Testis (tissue), 3 donors: Measurements from ENCODE around the gene DENND1A. TPM values are rescaled to one million over a fixed set of nuclear protein-coding genes. Genes with fewer than 3 reads are reported as not detected.

Source experiments
- DNase-seq: peaks from one replicate; pipeline ENCODE4 v3.0.0-alpha.2; 2019
- H3K27ac ChIP-seq, 2 donors: fragments of 200-600 bp; sonication (generic); one replicate each; pipeline ENCODE4 v1.5.1; 2019
- H3K27me3 ChIP-seq: fragments of 200-600 bp; sonication (generic); one replicate; pipeline ENCODE4 v1.5.1; 2019
- H3K36me3 ChIP-seq: fragments of 200-600 bp; sonication (generic); one replicate; pipeline ENCODE4 v1.5.1; 2017; ENCODE audit warnings: low read depth; ENCODE audit errors: missing control alignments
- H3K4me1 ChIP-seq: fragments of 200-600 bp; sonication (generic); one replicate; pipeline ENCODE4 v1.5.1; 2019
- H3K4me3 ChIP-seq, 2 donors: fragments of 200-600 bp; sonication (generic); one replicate each; pipeline ENCODE4 v1.5.1; 2017 to 2019
- H3K9me3 ChIP-seq: fragments of 200-600 bp; sonication (generic); one replicate; pipeline ENCODE4 v1.5.1; 2017
- POLR2A ChIP-seq: fragments of 450-650 bp; IDR thresholded peaks from one replicate; pipeline ENCODE4 v1.6.1; 2017; ENCODE audit warnings: antibody characterized with exemption, mild to moderate bottlenecking, moderate library complexity
- WGBS, 2 donors: methylation state at CpG; one replicate each; pipeline ENCODE4 v1.1.5; 2018; 5-methylcytosine and 5-hydroxymethylcytosine counted together
- intact Hi-C: fragments of 100-400 bp; cut with DNase I; formaldehyde crosslinking; loops from one replicate; pipeline ENCODE4 v1.15.1; 2023; ENCODE audit warnings: low total_unique reads
- polyA plus RNA-seq: library from polyadenylated mRNA; stranded (reverse); fragments of 350-450 nt; fragmentation: Illumina TruSeq; extraction: RNeasy Lipid Tissue Mini Kit (QIAGEN cat#74804); gene quantifications from one replicate; pipeline ENCODE4 v1.2.3, GENCODE V29; 2014; ENCODE audit warnings: low read depth, low replicate concordance; ENCODE audit not compliant: insufficient read depth
- total RNA-seq, 2 donors: library from RNA; depleted of rRNA; stranded (reverse); fragments of >200 nt; gene quantifications; one replicate each; pipeline ENCODE4 v1.2.3, GENCODE V29; 2016
- TF ChIP-seq, protein P1 (sequence below), 3 experiments: fragments of 450-650 bp in 2 of 3; fragments of 200-600 bp in 1 of 3; sonication (generic) in 1 of 3; IDR thresholded peaks; one replicate each; pipeline ENCODE4 v1.5.1; 2016 to 2019; ENCODE audit warnings: antibody characterized with exemption in 3 of 3, mild to moderate bottlenecking in 2 of 3, moderate library complexity in 1 of 3

DENND1A gene
- total and polyA plus RNA-seq, 3 donors from 2014 or later, result 20.3 to 47.4 (median 44.9) TPM

DNA sequence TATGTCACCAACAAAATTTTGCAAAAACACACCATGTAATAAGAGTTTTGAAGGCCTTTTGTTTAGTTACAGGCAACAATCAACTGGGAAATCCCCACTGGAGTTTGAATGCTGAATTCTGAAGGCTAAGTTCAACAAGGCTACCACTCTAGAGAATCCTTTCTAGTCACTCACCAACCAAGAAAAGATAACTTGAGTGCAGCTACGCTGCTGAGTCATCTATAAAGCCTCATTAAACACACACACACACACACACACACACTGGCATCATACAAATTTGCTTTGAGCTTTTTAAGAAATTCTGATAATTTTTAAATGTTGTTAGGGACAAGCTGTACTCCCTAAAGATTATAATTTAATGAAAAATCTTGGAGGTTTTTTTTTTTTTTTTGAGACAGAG is 219.6 kb downstream of the DENND1A start:
- no peak for TF ChIP-seq POLR2A
- TF ChIP-seq, protein P1, sequence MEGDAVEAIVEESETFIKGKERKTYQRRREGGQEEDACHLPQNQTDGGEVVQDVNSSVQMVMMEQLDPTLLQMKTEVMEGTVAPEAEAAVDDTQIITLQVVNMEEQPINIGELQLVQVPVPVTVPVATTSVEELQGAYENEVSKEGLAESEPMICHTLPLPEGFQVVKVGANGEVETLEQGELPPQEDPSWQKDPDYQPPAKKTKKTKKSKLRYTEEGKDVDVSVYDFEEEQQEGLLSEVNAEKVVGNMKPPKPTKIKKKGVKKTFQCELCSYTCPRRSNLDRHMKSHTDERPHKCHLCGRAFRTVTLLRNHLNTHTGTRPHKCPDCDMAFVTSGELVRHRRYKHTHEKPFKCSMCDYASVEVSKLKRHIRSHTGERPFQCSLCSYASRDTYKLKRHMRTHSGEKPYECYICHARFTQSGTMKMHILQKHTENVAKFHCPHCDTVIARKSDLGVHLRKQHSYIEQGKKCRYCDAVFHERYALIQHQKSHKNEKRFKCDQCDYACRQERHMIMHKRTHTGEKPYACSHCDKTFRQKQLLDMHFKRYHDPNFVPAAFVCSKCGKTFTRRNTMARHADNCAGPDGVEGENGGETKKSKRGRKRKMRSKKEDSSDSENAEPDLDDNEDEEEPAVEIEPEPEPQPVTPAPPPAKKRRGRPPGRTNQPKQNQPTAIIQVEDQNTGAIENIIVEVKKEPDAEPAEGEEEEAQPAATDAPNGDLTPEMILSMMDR (IDR thresholded peaks at IDR 0.05), result no peak
- 51 to 67% methylated on average over 1 of the region's 1 CpG for WGBS, 2 donors
- no peaks in the 10 kb centered on the region for H3K4me1 ChIP-seq
- H3K4me3 ChIP-seq, result no peak overlapping the region
- H3K36me3 ChIP-seq, result no peaks in the 10 kb centered on the region
- no peak overlapping the region for H3K27ac ChIP-seq
- H3K9me3 ChIP-seq, result no peaks in the 10 kb centered on the region
- DNase-seq, result no peak
- no peaks in the 10 kb centered on the region for H3K27me3 ChIP-seq
- intact Hi-C loops, result no loop called here

DNA sequence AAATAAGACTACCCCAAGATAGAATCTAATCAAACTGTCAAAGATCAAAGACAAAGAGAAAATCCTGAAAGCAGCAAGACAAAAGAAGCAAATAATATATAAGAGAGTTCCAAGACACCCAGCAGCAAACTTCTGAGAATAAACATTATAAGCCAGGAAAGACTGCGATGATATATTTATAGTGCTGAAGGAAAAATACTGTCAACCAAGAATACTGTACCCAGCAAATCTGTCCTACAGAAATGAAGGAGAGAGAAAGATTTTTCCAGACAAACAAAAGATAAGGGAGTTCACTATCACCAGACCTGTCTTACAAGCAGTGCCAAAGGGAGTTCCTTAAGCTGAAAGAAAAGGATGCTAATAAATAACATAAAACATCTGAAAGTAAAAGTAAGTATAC is 227.4 kb downstream of the DENND1A start:
- 100% methylated on average over 1 of the region's 1 CpG for WGBS, 2 donors
- Histone ChIP-seq H3K4me3 (no peak overlapping the region), H3K36me3 (no peaks in the 10 kb centered on the region), H3K9me3 (no peaks in the 10 kb centered on the region), H3K27ac (no peak overlapping the region), H3K4me1 (no peaks in the 10 kb centered on the region), H3K27me3 (no peaks in the 10 kb centered on the region)
- no peak for TF ChIP-seq POLR2A
- TF ChIP-seq, protein P1 (IDR thresholded peaks at IDR 0.05), result no peak
- DNase-seq, result no peak
- intact Hi-C loops, result no loop called here

DNA sequence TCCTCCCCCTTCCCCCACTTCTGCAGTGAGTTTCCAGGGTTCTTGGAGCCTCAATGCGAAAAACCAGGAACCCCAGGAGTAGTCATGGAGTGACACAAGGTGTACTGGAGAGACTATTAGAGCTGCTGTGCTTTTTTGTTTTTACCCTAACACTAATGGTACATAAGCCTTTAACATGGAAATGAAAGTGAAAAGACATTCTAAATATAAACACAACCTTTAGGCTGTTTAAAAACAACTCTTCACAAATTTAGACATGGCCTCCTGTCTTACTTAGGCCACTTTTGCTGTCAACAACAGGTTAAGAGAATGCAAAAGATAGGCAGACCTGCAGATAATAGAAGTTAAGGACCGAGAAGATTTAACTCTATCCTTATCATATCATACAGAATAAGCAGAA is 232.2 kb downstream of the DENND1A start:
- no peak overlapping the region for H3K4me3 ChIP-seq
- WGBS, 2 donors, result 66 to 76% methylated on average over 2 of the region's 2 CpGs
- no peak for DNase-seq
- no peak for TF ChIP-seq POLR2A
- TF ChIP-seq, protein P1 (IDR thresholded peaks at IDR 0.05), result no peak
- no peaks in the 10 kb centered on the region for H3K9me3 ChIP-seq
- H3K27me3 ChIP-seq, result no peaks in the 10 kb centered on the region
- no peaks in the 10 kb centered on the region for H3K4me1 ChIP-seq
- intact Hi-C loops, result no loop called here
- H3K36me3 ChIP-seq, result no peaks in the 10 kb centered on the region
- no peak overlapping the region for H3K27ac ChIP-seq

DNA sequence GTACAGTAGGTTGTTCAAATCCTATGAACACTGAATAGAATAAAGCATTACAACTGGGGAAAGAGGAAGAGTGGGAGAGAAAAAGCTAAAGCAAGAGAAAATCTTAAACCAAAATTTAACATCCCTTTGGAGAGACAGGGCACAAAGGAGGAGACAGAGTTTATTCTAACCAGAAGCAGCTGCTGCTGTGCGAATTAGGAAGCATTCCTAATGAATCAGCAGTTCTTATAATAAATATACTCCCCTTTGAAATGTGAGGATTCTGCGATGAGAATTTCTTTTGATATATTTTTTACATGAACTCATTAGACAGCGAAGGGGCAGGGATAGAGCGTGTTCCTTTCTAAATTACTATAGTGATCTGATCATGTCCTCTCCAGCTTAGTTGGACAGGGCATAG is 233.4 kb downstream of the DENND1A start:
- Histone ChIP-seq H3K4me3 (no peak overlapping the region), H3K4me1 (no peaks in the 10 kb centered on the region), H3K27me3 (no peaks in the 10 kb centered on the region), H3K36me3 (no peaks in the 10 kb centered on the region), H3K9me3 (no peaks in the 10 kb centered on the region), H3K27ac (no peak overlapping the region)
- intact Hi-C loops, result no loop called here
- DNase-seq, result no peak
- TF ChIP-seq, protein P1 (IDR thresholded peaks at IDR 0.05), result no peak
- no peak for TF ChIP-seq POLR2A
- 65 to 72% methylated on average over 4 of the region's 4 CpGs for WGBS, 2 donors

DNA sequence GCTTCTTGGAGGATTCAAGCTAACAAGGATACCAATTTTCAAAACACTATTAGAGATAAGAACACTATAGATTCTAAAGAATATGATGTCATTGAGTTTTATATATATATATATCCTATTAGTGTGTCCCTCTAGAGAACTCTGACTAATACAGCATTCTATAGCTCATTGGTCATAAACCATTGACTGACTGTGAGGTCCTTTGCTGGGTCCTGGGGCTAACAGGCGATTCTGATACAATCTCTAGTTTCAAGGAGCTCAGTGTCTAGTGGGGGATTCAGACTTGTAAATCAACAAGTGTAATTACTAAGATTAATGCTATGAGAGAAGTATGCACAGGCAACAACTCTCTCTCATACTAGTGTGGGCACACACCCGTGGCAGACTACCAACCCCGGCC is 234.5 kb downstream of the DENND1A start:
- WGBS, 2 donors, result 93 to 95% methylated on average over 3 of the region's 3 CpGs
- Histone ChIP-seq H3K4me3 (no peak overlapping the region), H3K36me3 (no peaks in the 10 kb centered on the region), H3K27me3 (no peaks in the 10 kb centered on the region), H3K4me1 (no peaks in the 10 kb centered on the region), H3K27ac (no peak overlapping the region), H3K9me3 (no peaks in the 10 kb centered on the region)
- intact Hi-C loops, result no loop called here
- DNase-seq, result no peak
- no peak for TF ChIP-seq POLR2A
- TF ChIP-seq, protein P1 (IDR thresholded peaks at IDR 0.05), result no peak
